Measurements from ENCODE around the gene MUTYH.

The MUTYH gene

DNA sequence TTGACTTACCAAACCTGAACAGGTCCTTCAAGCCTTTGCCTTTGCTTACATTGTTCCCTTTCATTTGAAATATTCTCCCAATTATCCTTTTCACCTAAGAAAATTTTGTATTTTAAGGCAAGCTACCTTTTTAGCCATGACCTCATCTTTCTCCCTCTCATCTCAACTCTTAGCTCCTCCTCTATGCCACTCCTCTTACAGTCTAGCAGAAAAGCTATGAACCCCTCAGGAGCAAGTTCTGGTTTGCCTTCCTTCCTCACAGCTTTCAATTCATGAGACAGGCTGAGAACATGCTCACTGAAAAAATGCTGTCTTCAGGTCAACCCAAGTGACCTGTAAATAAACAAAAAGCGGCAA is 8.3 kb upstream of the MUTYH start:
- DNase-seq: no peak

DNA sequence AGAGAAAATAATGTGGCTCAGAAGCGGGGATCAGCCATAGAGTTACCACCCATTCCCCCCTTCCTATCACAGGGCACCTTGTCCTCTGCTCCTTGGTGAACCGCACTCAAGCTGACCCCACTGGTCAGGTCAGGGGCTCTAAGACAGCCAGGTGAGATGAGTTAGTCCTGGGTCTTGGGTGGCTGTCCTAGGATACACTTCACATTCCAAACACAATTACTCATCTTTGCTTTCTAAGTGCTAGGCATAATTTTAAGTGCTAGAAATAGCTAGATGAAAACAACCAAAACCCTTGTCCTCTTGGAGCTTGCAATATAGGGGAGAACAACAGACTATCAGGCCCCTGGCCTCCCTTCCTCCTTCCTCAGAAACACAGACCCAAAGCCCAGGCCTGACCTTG is 7.8 kb upstream of the MUTYH start:
- DNase-seq: no peak

DNA sequence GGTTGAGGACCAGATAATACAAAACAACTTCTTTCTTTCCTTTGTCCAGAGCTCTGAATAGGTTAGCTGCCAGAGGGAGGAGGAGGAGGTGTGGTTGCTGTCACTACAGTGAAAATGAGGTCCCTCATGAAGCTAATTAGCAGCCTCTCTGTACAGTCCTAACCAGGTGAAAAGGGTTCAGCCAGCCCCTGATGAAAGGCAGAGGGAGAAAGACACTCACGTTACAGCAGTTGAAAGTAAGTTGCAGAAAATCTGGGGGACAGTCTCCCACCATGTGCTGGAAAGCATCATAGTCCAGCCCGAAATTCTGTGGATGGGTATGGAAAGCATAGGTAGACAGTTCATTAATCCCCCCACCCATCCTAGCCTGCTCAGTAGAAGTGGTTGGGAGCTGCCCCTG is 6.2 kb upstream of the MUTYH start:
- DNase-seq: no peak

DNA sequence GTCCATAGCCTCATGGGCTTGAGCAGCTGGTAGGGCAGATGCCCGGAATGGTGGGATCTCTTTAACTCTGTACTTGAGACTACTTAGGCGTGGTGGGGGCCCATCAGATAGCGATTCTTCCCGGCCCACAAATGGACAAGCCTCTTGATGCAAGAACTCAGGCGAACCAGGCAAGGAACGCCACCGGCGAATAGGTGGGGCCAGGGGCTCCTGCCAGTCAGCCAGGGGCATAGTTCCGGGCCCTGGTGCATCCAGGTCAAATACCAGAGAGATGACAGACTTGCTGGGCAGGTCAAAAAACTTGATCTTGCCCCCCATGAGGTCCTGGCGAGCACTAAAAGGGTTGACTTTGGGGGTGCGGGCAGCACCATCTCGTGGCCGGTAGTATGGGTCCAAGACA is 4.8 kb upstream of the MUTYH start:
- DNase-seq: no peak

DNA sequence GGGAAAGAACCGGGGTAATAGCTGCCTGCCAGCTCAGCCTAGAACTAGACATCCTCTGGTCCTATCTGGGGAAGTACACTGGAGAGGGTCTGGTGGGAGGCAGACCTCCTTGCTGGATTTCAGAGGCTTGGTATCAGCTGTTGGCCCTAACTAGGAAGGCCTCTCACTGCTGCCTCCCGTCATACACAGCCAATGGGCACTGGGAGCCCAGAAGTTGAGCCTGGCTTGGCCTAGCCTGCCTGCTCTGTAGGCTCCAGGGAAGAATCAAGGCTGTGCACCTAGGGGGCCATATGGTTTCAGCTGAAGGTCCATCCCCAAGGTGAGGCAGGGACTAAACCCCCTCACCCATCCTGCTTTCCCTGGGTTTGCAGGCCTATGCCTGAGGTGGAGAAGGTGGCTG is 4.3 kb upstream of the MUTYH start:
- DNase-seq: no peak

DNA sequence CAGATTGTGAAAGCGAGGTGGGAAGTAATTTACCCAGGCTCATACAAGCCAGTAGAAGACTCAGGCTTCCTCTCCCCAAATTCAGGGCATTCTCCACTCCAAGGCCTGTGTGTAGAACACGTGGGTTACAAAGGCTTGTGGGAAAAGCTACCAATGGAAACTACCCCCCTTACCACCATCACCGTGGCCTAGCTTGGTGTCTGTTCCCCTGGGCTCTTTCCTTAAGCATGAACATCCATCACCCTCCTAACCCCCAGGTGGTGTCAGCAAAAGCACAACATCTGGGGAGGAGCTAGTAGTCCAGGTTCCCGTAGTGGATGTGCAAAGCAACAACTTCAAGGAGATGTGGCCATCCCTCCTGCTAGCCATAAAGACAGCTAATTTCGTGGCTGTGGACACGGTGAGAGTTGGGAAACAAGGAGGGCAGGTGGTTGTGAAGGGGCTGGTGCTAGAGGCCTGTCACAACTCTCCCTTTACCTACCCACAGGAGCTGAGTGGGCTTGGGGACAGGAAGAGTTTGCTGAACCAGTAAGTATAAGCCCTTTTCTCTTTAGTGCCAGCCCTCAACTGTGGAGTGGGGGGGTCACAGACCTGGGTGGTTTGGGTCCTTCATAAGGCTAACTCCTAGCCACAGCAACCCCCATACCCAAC is 701 bp upstream of the MUTYH start:
- no peak for DNase-seq

DNA sequence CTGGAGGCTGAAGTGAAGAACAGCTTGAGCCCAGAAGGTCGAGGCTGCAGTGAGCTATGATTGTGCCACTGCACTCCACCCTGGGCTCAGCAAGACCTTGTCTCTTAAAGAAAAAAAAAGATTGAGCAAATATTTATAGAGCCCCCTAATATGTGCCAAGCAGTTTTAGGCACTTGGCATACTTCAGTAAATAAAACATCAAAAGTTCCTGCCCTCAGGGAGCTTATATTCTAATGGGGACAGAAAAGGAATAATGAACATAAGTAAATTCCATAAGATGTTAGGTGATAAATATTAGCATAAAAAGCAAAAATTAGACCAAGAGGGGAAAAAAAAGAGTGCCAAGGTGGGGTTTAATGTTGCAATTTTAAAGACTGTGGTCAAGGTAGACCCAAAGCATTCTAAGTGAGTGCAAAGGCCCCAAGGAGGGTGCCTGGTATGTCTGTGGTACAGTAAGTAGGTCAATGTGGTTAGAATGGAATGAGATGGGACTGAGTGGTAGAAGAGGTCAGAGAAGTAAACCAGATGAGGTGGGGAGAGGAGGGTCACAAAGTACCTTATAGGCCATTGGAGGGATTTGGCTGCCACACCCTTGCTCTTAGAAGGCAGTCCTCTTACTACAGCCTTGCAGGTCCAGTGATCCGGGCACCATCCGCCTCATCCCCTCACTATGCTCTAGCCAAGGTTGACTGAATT is 2.5 kb downstream of the MUTYH start:
- DNase-seq: no peak

DNA sequence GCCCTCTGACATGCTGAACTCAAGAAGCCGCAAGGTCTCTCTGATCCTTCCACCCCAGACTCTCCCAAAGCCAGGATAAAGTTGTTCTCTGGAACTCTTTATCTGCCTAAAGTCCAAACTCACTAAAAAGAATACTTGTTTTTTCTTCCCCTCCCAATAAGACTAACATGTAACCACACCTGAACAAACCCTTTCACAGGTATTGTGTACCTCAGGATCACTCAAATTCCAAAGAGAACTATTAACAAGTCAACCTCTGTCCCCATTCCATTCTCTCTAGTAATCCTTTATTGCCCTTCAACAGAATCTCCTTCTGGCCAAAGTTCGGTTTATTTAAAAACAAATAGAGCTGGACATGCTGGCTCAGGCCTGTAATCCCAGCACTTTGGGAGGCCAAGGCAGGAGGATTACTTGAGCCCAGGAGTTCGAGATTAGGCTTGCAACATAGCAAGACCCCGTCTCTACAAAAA is 4.3 kb downstream of the MUTYH start:
- DNase-seq: no peak

DNA sequence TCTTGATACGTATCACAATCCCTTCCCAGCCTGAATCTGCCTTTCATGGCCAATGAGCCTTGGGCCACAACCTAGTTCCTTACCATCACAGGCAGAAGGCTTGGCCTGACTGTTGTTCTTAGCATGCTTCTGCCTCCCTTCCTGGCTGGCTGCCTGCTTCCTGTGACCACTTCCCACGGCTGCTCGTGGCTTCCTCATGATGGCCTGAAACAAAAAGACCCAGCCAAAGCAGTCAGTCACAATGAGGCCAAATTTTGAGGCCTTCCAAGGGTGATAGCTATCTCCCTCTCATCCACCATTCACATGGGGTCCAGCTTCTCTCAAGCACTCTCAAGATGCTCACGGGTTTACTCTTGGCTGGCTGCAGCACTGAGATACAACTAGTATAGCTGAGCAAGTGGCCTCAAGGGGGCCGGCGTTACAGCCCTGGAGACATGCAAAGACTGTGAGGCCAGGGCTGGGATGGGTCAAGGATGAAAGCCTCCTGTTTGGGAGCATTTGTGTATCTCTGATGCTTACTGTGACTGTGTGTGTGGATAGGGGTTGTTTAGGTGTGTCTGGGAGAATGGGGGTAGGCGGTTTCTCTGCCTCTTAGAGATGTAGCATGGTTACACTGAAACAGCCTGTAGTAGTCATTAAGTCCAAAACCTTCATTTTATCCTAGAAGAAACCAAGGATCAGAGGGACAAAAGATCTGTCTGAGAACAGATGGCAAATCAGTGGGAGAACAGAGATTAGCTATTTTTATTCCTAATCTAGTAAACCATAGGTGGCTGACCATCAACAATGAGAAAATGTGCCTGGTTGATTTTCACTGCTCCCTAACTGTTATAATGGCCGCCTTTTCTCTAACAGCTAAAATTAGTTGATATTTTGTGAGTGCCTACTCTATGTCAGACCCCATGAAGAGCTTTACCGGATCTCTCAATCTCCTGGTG is 5.7 kb downstream of the MUTYH start:
- DNase-seq: no peak

DNA sequence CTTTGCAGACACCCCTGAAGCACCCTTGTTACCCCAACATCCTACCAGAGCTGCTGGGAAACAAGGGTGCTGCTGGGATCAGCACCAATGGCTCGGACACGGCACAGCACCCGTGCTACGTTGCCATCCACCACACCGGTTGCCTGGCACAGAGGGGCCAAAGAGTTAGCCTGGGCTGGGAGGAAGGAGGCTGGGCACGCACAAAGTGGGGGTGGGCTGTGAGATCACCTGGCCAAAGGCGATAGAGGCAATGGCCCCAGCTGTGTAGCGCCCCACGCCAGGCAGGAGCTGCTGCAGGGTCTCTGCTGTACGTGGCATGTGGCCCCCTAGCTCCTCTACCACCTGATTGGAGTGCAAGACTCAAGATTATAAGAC is 7.9 kb downstream of the MUTYH start:
- no peak for DNase-seq

DNA sequence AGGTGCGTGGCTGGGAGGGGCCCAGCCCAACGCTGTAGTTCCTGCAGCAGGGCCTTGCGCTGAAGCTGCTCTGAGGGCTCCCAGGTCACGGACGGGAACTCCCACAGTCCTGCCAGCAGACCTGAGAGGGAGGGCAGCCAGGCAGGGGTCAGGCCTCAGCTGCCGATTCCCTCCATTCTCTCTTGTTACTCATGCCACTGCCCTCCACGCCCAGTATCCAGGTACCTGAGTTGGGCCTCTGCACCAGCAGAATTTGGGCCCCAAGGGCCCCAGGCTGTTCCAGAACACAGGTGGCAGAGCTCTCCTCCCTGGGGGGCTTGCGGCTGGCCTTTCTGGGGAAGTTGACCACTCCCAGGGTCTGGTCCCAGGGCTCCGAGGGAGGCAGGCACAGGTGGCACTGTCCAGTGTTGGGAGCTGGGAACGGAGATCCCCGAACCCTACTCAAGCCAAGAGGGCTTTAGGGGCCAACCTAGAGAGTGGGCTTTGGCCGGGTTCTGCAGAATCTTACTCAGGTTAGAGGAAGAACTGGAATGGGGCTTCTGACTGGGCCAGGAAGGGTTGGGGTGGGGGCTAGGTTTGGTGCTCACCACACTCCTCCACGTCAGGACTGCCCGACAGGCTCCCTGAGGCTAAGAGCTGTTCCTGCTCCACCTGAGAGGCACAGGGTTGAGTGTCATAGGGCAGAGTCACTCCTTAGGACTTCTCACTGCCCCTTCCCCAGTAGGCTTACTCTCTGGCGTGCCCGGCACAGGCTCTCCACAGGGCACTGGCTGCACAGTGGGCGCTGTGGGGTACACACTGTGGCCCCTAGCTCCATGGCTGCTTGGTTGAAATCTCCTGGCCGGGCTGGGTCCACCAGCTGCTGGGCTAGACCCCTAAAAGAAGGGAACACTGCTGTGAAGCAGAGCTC is 8.5 kb downstream of the MUTYH start:
- DNase-seq: no peak

DNA sequence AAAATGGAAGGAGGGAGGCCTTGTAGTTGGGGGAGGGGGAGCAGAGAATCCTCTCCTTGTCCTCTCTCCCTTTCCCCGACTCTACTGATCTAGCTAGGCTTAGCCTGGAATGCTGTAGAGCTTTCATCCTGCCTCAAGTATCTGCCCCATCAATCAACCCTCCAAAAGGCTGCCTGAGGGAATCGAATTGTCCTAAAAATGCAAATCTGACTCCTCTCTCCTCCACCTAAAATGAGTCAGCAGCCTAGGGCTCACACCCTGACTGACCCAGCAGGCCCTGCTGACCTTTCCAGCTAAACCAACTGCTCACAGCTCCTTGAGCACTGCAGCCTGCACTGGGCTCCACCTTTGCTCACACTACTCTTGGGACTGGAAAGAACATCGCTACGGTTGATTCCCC is 10.8 kb downstream of the MUTYH start:
- DNase-seq: no peak

DNA sequence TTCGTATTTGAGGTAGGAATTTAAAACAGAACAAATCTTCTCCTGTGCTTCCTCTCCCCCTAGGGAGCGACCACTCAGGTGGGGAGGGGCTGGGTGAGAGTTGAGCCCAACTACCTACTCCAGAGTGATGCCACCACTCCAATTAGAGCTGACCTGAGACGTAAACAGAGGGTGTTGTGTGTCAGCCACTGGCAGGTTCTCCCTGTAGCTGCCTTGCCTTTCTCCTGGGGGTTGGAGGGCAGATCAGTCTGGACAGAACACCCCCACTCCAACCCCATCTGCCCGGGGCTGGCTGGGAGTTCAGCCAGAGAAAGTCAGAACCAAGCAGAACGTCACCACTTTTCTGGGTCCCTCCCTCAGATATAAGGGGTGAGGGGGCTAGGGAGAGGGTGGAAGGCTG is 11.6 kb downstream of the MUTYH start:
- no peak for DNase-seq

DNA sequence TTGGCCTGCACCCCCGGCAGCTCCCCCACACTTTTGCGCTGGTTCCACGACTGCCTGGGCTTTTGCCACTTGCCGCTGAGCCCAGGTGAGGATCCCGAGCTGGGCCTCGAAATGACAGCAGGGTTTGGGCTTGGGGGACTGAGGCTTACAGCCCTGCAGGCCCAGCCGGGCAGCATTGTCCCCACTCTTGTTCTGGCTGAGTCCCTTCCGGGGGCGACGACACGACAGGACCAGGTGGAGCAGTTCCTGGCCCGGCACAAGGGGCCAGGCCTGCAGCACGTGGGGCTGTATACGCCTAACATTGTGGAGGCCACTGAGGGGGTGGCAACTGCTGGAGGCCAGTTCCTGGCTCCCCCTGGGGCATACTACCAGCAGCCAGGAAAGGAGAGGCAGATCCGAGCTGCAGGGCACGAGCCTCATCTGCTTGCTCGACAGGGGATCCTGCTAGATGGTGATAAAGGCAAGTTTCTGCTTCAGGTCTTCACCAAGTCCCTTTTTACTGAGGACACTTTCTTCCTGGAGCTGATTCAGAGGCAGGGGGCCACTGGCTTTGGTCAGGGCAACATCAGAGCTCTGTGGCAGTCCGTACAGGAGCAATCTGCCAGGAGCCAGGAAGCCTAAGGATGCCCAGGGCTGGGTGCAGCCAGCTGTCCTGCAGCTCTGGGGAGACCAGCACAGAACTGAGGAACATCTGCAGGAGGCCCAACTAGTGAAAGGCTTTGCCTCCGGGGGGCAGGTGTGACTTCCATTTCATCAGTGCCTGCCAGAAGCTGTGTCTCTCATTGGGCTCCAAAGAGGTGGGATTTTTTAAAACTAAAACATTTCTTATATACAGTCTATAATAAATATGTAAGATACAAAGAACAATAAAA is 12.4 kb downstream of the MUTYH start:
- no peak for DNase-seq

DNA sequence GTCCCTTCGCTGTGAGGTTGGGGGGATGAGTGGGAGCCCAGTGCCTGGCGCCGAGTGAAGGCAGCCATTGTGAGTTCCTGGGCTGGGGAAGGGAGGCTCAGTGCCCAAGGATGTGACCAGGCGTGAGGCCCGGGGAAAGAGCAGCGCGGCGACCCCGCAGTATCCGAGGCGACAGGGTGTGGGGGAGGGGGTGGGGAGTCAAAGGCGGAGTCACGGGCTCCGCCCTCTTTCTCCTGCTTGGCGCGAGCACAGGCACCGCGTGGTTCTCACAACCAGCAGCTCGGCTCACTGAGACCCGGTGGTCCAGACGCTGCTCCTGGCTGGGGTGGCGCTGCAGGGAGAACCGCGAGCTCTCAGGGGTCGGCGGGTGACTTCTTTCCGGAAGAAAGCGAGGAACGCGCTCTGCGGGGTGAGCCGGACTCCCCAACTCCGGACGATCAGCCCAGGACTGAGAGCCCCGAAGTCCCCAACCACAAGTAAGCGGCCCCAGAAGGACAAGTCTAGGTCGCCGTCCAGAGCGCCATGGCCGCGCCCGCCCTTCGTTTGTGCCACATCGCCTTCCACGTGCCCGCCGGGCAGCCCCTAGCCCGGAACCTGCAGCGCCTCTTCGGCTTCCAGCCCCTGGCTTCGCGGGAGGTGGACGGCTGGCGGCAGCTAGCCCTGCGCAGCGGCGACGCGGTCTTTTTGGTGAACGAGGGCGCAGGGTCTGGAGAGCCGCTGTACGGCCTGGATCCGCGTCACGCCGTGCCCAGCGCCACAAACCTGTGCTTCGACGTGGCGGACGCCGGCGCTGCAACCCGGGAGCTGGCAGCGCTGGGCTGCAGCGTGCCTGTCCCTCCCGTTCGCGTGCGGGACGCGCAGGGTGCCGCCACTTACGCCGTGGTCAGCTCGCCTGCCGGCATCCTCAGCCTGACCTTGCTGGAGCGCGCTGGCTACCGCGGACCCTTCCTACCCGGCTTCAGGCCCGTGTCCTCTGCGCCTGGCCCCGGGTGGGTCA is 13.3 kb downstream of the MUTYH start, which contains the start of gene HPDL:
Gene HPDL, plus strand, starts transcription at position 269 of the 997 bp plus-strand sequence. Its CDS starts 254 bp downstream, at position 523.
- peak; percentile 59 for DNase-seq

DNA sequence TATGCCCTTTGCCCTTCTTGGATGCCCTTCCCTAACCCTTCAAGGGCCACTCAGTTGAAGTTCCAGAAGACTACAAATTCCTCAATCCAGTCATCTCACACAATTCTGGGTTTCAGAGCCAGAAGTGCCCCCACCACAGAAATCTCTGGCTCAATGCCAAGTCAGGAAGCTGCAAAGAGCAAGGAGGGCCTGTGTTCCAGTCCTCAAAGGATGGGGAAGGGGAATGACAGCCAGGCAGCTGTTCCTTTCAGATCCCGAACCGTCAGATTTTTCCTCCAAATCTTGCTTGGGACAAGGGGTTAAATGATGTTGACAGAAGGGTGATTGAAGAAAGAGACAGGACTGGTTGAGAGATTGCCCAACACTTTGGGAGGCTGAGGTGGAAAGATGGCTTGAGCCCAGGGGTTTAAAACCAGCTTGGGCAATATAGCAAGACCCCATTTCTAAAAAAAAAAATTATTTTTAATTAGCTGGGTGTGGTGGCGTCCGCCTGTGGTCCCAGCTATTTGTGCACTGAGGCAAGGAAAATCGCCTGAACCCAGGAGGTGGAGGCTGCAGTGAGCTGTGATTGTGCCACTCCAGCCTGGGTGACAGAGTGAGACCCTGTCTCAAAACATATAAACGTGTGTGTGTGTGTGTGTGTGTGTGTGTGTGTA is 14.3 kb downstream of the MUTYH start:
- no peak for DNase-seq

DNA sequence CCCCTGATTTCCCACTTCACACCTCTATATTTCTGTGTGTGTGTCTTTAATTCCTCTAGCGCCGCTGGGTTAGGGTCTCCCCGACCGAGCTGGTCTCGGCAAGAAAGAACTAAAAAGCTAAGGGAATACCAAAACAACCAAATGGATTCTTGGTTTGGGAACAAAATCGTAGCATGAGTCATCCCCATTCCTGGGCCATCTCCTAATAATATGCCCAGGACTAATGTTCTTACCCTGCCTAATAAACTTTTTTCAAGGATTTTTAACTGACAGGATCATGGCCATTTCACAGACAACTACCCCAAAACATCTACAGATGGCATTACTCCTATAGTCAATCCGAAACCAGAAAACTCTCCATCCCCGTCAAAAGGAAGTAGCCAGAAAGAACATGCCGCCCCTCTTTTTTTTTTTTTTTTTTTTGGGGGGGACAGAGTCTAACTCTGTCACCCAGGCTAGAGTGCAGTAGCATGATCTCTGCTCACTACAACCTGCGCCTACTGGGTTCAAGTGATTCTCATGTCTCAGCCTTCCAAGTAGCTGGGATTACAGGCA is 17.7 kb downstream of the MUTYH start:
- no peak for DNase-seq

DNA sequence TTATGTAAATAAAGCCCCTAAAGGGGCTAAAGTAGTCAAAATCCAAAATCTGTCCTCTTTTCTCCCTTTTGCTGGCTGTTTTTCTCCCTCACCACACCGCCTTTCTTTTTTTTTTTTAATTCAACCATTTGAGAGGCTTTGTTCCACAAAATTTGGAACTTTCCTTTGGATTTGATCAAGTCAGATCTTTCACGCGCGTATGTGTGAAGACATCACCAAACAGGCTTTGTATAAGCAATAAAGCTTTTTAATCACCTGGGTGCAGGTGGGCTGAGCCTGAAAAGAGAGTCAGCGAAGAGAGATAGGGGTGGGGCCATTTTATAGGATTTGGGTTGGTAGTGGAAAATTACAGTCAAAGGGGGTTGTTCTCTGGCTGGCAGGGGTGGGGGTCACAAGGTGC is 18.8 kb downstream of the MUTYH start:
- DNase-seq: no peak

DNA sequence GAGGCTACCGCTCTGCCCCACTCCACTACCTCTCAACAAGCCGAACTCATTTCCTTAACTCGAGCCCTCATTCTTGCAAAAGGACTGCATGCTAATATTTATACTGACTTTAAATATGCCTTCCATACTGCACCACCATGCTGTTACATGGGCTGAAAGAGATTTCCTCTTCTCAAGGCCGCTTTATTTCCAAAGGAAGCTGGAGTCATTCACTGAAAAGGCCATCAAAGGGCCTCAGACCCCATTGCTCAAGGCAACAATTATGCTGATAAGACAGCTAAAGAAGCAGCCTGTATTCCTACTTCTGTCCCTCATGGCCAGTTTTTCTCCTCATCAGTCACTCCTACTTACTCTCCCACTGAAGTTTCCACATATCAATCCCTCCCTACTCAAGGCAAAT is 20.5 kb downstream of the MUTYH start:
- DNase-seq: no peak

Data from NCI-H774 (cell line).